Measurements from ENCODE around the gene CCDC14.
"Not testable (repeated sequence)": the region's sequence is repeated elsewhere in the genome, so short reads cannot be mapped to it uniquely, and the experiment has no call there.

Gene CCDC14

DNA sequence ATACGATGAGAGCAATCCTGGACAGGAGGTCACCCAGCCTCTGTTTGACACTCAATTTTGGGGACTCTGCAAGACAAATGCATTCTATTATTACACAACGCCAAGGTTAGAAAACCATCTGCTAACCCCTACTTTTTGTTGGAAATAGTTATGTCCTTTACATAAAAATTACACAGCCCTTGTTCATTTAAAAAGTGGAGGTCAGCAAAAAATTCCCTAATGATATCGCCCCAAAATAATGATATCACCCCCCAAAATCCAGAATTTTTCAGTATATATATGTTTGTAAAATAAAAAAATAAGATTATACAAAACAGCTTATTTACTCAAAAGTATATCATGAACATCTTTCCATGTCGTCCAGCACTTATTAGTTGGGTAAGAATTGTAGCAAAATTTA, 19.5 kb upstream of the CCDC14 start:
- no peak overlapping the region for H3K4me3 ChIP-seq (ENCODE audit: low read length)
- H3K36me3 ChIP-seq (ENCODE audit: control insufficient read depth, insufficient read depth, low read length) = no peaks in the 10 kb centered on the region
- H3K9me3 ChIP-seq (ENCODE audit: control insufficient read depth, low read length) = no peaks in the 10 kb centered on the region
- H3K9ac ChIP-seq (ENCODE audit: low read length) = no peak overlapping the region
- H3K27me3 ChIP-seq (ENCODE audit: control insufficient read depth, insufficient read depth, low read length) = peaks cover 10% of the 10 kb centered on the region
- H3K4me1 ChIP-seq (ENCODE audit: control insufficient read depth, insufficient read depth, low read length) = peaks cover 5% of the 10 kb centered on the region

GRCh38 chr3:123979525-123980501, 18.8 kb upstream of the CCDC14 start:
- H3K9ac ChIP-seq (ENCODE audit: low read length); H3K27me3 ChIP-seq (ENCODE audit: control insufficient read depth, insufficient read depth, low read length); H3K4me3 ChIP-seq (ENCODE audit: low read length); H3K4me1 ChIP-seq (ENCODE audit: control insufficient read depth, insufficient read depth, low read length); H3K36me3 ChIP-seq (ENCODE audit: control insufficient read depth, insufficient read depth, low read length); H3K9me3 ChIP-seq (ENCODE audit: control insufficient read depth, low read length): not testable (repeated sequence)

DNA sequence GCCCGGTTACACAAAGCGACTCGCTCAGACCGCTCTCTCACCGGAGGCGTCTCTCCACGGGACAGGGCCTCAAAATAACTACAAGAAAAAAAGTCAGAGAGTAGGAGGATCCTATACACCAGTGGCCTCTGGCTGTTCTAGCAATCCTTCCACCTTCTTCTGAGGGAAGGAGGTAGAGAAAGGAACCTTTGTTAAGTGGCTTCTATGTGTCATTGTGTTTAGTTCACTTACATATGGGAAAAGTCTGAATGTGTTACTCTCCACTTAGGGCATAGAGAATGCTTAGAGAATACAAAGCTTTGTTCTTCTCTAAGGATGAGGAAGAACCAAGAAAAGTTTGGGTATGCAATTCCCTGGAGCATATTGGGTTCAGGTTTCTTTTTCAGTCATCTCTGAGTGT, 15.9 kb upstream of the CCDC14 start:
- H3K4me1 ChIP-seq (ENCODE audit: control insufficient read depth, insufficient read depth, low read length); H3K36me3 ChIP-seq (ENCODE audit: control insufficient read depth, insufficient read depth, low read length); H3K9ac ChIP-seq (ENCODE audit: low read length); H3K9me3 ChIP-seq (ENCODE audit: control insufficient read depth, low read length); H3K4me3 ChIP-seq (ENCODE audit: low read length); H3K27me3 ChIP-seq (ENCODE audit: control insufficient read depth, insufficient read depth, low read length): not testable (repeated sequence)

- H3K9ac ChIP-seq (ENCODE audit: low read length); H3K4me3 ChIP-seq (ENCODE audit: low read length); H3K4me1 ChIP-seq (ENCODE audit: control insufficient read depth, insufficient read depth, low read length); H3K9me3 ChIP-seq (ENCODE audit: control insufficient read depth, low read length); H3K36me3 ChIP-seq (ENCODE audit: control insufficient read depth, insufficient read depth, low read length): not testable (repeated sequence)
- peaks cover 12% of the 10 kb centered on the region for H3K27me3 ChIP-seq (ENCODE audit: control insufficient read depth, insufficient read depth, low read length)
Measured at GRCh38 chr3:123976181-123976898, 15.3 kb upstream of the CCDC14 start.

DNA sequence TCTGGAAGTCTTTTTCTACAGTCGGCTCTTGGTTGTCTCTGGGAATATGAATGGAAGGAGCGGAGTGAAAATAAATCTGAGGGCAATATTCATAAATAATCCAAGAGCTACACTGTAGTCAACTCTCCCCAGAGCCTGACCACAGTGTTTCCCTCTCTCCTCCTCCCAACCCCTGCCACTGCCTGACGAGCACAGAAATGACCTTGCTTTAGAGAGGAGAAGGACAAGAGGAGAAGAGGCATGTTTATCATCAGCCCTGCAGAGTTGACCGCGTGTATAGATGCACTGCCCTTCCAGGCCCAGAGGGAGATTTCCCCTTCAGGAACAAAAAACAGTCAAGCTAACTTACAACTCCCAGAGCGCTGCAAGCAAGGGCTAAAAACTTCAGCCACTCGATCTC, 14.0 kb upstream of the CCDC14 start:
- not testable (repeated sequence) for H3K4me3 ChIP-seq (ENCODE audit: low read length); H3K9ac ChIP-seq (ENCODE audit: low read length); H3K9me3 ChIP-seq (ENCODE audit: control insufficient read depth, low read length); H3K4me1 ChIP-seq (ENCODE audit: control insufficient read depth, insufficient read depth, low read length); H3K36me3 ChIP-seq (ENCODE audit: control insufficient read depth, insufficient read depth, low read length)
- H3K27me3 ChIP-seq (ENCODE audit: control insufficient read depth, insufficient read depth, low read length) = peaks cover 12% of the 10 kb centered on the region

- peaks cover 10% of the 10 kb centered on the region for H3K27me3 ChIP-seq (ENCODE audit: control insufficient read depth, insufficient read depth, low read length)
- H3K36me3 ChIP-seq (ENCODE audit: control insufficient read depth, insufficient read depth, low read length) = no peaks in the 10 kb centered on the region
- H3K4me1 ChIP-seq (ENCODE audit: control insufficient read depth, insufficient read depth, low read length) = no peaks in the 10 kb centered on the region
- no peaks in the 10 kb centered on the region for H3K9me3 ChIP-seq (ENCODE audit: control insufficient read depth, low read length)
- H3K4me3 ChIP-seq (ENCODE audit: low read length) = no peak overlapping the region
- H3K9ac ChIP-seq (ENCODE audit: low read length) = no peak overlapping the region
Measured at GRCh38 chr3:123971406-123971805, 10.4 kb upstream of the CCDC14 start.

- not testable (repeated sequence) for H3K4me3 ChIP-seq (ENCODE audit: low read length); H3K4me1 ChIP-seq (ENCODE audit: control insufficient read depth, insufficient read depth, low read length); H3K9ac ChIP-seq (ENCODE audit: low read length); H3K9me3 ChIP-seq (ENCODE audit: control insufficient read depth, low read length); H3K27me3 ChIP-seq (ENCODE audit: control insufficient read depth, insufficient read depth, low read length); H3K36me3 ChIP-seq (ENCODE audit: control insufficient read depth, insufficient read depth, low read length)
Measured at GRCh38 chr3:123967260-123967659, 6.2 kb upstream of the CCDC14 start.

- H3K4me1 ChIP-seq (ENCODE audit: control insufficient read depth, insufficient read depth, low read length); H3K9ac ChIP-seq (ENCODE audit: low read length): not testable (repeated sequence)
Measured at GRCh38 chr3:123966799-123967198, 5.8 kb upstream of the CCDC14 start.

GRCh38 chr3:123964793-123965192, 3.8 kb upstream of the CCDC14 start:
- H3K9me3 ChIP-seq (ENCODE audit: control insufficient read depth, low read length); H3K4me3 ChIP-seq (ENCODE audit: low read length); H3K9ac ChIP-seq (ENCODE audit: low read length); H3K36me3 ChIP-seq (ENCODE audit: control insufficient read depth, insufficient read depth, low read length); H3K27me3 ChIP-seq (ENCODE audit: control insufficient read depth, insufficient read depth, low read length); H3K4me1 ChIP-seq (ENCODE audit: control insufficient read depth, insufficient read depth, low read length): not testable (repeated sequence)

More at GRCh38 chr3:123966799-123967198, 5.8 kb upstream of the CCDC14 start:
- not testable (repeated sequence) for H3K36me3 ChIP-seq (ENCODE audit: control insufficient read depth, insufficient read depth, low read length); H3K9me3 ChIP-seq (ENCODE audit: control insufficient read depth, low read length); H3K27me3 ChIP-seq (ENCODE audit: control insufficient read depth, insufficient read depth, low read length); H3K4me3 ChIP-seq (ENCODE audit: low read length)

- Histone ChIP-seq H3K9ac (ENCODE audit: low read length) (peak overlapping the region; percentile 92), H3K36me3 (ENCODE audit: control insufficient read depth, insufficient read depth, low read length) (no peaks in the 10 kb centered on the region), H3K4me3 (ENCODE audit: low read length) (no peak overlapping the region), H3K4me1 (ENCODE audit: control insufficient read depth, insufficient read depth, low read length) (no peaks in the 10 kb centered on the region), H3K9me3 (ENCODE audit: control insufficient read depth, low read length) (no peaks in the 10 kb centered on the region), H3K27me3 (ENCODE audit: control insufficient read depth, insufficient read depth, low read length) (no peaks in the 10 kb centered on the region)
Measured at GRCh38 chr3:123961508-123961856, 453 bp upstream of the CCDC14 start.

DNA sequence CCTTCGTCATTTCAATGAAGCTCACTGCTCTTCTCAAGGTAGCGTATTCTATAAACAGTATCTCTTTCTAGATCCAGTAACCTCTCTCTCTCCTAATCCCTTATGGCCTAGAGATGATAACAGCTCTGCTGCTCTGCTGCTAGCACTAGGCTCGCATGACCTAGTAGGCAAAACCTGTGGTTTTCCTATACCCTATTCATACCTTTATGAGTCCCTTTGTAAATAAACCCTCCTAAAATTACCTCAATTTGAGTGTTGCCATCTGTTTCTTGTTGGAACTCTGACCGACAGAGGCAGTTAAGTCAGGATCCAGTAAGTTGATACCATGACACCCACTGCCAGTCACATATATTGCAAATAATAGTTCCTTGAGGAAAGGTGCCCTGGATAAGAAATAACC, 7.3 kb downstream of the CCDC14 start:
- no peak overlapping the region for H3K9ac ChIP-seq (ENCODE audit: low read length)
- no peaks in the 10 kb centered on the region for H3K9me3 ChIP-seq (ENCODE audit: control insufficient read depth, low read length)
- H3K4me1 ChIP-seq (ENCODE audit: control insufficient read depth, insufficient read depth, low read length) = peaks cover 12% of the 10 kb centered on the region
- H3K36me3 ChIP-seq (ENCODE audit: control insufficient read depth, insufficient read depth, low read length) = no peaks in the 10 kb centered on the region
- no peak overlapping the region for H3K4me3 ChIP-seq (ENCODE audit: low read length)
- H3K27me3 ChIP-seq (ENCODE audit: control insufficient read depth, insufficient read depth, low read length) = no peaks in the 10 kb centered on the region

GRCh38 chr3:123952844-123953520, 8.0 kb downstream of the CCDC14 start:
- Histone ChIP-seq H3K36me3 (ENCODE audit: control insufficient read depth, insufficient read depth, low read length) (no peaks in the 10 kb centered on the region), H3K4me3 (ENCODE audit: low read length) (no peak overlapping the region)

More at GRCh38 chr3:123952844-123953520, 8.0 kb downstream of the CCDC14 start:
- Histone ChIP-seq H3K9me3 (ENCODE audit: control insufficient read depth, low read length) (no peaks in the 10 kb centered on the region), H3K27me3 (ENCODE audit: control insufficient read depth, insufficient read depth, low read length) (no peaks in the 10 kb centered on the region), H3K9ac (ENCODE audit: low read length) (no peak overlapping the region), H3K4me1 (ENCODE audit: control insufficient read depth, insufficient read depth, low read length) (peaks cover 12% of the 10 kb centered on the region)

All from mucosa of stomach (tissue), 1 donor.